ENCODE measurements around the gene ZNF319. TPM values are rescaled to one million over a fixed set of nuclear protein-coding genes. Genes with fewer than 3 reads are reported as not detected.

Gene ZNF319
- total and polyA plus RNA-seq, 10 of the 15 experiments (the other 5 are each of a cell fraction or from before 2014, with no cell fraction given), result 0.29 to 7.4 (median 1.7) TPM

DNA sequence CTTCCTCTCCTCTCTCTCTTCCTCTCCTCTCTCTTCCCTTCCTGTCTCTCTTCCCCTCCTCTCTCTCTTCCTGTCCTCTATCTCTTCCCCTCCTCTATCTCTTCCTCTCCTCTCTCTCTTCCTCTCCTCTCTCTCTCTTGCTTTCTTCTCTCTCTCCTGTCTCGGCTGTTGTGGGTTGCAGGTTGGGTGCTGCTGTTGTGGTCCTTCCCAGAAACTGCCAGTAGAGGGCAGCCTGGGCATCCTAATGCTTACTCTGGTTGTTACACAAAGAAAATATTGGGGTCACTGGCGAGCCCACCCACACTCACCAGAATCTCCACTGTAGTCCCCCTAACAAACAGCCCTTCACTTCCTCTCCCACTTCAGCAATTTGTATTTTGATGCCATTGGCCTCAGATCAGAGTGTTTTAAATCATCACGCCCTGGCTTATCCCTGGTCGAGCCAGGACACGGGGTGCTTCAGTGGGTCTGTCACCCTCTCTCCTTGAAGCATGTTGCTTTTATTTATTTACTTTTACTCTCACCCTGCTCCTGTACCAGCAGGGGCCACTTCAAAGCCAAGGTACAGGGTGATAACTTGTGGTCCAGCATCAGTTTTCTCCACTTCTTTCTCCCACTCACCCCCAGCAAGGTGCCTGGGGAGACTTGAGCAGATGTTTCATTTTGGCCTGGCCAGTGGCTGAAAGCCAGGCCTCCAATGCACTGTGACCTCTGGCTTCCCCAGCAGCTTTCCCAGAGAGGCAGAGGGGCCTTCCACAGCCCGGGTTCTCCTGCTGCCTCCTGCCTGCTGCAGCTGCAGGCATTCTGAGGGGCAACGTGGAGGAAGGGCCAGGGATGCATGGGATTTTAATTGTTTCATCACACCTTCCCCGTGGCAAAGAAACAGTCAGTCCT, 20.4 kb upstream of the ZNF319 start (continued):
- TF ChIP-seq, protein P1, sequence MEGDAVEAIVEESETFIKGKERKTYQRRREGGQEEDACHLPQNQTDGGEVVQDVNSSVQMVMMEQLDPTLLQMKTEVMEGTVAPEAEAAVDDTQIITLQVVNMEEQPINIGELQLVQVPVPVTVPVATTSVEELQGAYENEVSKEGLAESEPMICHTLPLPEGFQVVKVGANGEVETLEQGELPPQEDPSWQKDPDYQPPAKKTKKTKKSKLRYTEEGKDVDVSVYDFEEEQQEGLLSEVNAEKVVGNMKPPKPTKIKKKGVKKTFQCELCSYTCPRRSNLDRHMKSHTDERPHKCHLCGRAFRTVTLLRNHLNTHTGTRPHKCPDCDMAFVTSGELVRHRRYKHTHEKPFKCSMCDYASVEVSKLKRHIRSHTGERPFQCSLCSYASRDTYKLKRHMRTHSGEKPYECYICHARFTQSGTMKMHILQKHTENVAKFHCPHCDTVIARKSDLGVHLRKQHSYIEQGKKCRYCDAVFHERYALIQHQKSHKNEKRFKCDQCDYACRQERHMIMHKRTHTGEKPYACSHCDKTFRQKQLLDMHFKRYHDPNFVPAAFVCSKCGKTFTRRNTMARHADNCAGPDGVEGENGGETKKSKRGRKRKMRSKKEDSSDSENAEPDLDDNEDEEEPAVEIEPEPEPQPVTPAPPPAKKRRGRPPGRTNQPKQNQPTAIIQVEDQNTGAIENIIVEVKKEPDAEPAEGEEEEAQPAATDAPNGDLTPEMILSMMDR (IDR thresholded peaks at IDR 0.05 in 2 of 3, conservative IDR thresholded peaks at IDR 0.05 in 1 of 3; ENCODE audit: control insufficient read depth in 2 of 3, extremely low read depth in 1 of 3, insufficient read depth in 1 of 3, low read depth in 3 of 3, low read length in 3 of 3), result peak; percentile 59 to 74 (median 70)
- TF ChIP-seq IKZF1 (conservative IDR thresholded peaks at IDR 0.05) (no peak), RAD21 (IDR thresholded peaks at IDR 0.05; ENCODE audit: insufficient read depth, low read depth, low read length) (peak; percentile 64), ESRRA (IDR thresholded peaks at IDR 0.05; ENCODE audit: low read length) (no peak), NFYA (IDR thresholded peaks at IDR 0.05; ENCODE audit: borderline replicate concordance, low read depth, low read length) (no peak), HDGF (IDR thresholded peaks at IDR 0.05) (no peak), NBN (IDR thresholded peaks at IDR 0.05) (0 out of 2 replicates have a peak, but pooled peaks have one; percentile 38), CHD4 (IDR thresholded peaks at IDR 0.05) (no peak)
- TF ChIP-seq, protein P2, sequence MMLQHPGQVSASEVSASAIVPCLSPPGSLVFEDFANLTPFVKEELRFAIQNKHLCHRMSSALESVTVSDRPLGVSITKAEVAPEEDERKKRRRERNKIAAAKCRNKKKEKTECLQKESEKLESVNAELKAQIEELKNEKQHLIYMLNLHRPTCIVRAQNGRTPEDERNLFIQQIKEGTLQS (IDR thresholded peaks at IDR 0.05; ENCODE audit: borderline replicate concordance, extremely low read depth, low read depth, low read length), result no peak
- TF ChIP-seq, protein P3, sequence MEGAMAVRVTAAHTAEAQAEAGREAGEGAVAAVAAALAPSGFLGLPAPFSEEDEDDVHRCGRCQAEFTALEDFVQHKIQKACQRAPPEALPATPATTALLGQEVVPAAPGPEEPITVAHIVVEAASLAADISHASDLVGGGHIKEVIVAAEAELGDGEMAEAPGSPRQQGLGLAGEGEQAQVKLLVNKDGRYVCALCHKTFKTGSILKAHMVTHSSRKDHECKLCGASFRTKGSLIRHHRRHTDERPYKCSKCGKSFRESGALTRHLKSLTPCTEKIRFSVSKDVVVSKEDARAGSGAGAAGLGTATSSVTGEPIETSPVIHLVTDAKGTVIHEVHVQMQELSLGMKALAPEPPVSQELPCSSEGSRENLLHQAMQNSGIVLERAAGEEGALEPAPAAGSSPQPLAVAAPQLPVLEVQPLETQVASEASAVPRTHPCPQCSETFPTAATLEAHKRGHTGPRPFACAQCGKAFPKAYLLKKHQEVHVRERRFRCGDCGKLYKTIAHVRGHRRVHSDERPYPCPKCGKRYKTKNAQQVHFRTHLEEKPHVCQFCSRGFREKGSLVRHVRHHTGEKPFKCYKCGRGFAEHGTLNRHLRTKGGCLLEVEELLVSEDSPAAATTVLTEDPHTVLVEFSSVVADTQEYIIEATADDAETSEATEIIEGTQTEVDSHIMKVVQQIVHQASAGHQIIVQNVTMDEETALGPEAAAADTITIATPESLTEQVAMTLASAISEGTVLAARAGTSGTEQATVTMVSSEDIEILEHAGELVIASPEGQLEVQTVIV (IDR thresholded peaks at IDR 0.05; ENCODE audit: borderline replicate concordance, partially characterized antibody), result peak; percentile 22

Measured in GM12878 (cell line).